Hematopoietic multipotent progenitor cell treated with erythropoietin and hydrocortisone succinate and interleukin-3 and kit ligand, for 8 days (in vitro differentiated cells): Measurements from ENCODE around the gene SLC17A7.
"Not testable (repeated sequence)": the region's sequence is repeated elsewhere in the genome, so short reads cannot be mapped to it uniquely, and the experiment has no call there.

ENCODE experiments used
- DNase-seq: peaks from one replicate; pipeline ENCODE4 v3.0.0-alpha.2; 2015

SLC17A7 gene

DNA sequence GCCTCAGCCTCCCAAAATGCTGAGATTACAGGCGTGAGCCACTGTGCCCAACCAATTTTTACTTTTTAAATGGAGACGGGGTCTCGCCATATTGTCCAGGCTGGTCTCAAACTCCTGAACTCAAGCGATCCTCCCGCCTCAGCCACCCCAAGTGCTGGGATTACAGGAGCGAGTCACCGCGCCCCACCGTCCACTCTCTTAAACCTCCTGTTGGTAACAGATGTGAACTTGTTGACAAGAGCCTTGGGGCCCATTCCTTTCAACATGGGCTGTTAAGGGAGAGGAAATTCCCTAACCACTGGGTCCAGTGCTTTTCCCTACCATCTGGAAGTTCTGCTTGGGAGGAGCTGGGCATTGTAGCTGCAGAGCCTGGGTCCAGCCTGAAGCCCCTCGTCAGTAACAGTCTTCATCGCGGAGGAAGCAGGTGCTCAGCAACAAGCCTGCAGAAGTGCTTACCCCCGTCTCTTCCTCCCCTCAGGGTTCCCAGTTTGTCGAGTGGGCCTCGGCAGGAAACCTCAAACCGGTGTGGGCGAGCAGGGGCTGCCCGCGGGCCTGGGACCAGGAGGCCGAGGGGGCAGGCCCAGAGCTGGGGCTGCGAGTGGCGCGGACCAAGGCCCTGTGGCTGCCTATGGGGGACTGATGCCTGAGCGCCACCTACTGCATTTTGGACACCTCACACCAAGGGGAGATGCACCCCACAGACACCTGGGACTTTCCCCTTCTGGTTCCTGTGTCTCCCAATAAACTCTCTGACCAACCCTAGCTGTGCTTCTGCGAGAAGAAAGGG is 28.7 kb upstream of the SLC17A7 start:
- peak; percentile 54 for DNase-seq

DNA sequence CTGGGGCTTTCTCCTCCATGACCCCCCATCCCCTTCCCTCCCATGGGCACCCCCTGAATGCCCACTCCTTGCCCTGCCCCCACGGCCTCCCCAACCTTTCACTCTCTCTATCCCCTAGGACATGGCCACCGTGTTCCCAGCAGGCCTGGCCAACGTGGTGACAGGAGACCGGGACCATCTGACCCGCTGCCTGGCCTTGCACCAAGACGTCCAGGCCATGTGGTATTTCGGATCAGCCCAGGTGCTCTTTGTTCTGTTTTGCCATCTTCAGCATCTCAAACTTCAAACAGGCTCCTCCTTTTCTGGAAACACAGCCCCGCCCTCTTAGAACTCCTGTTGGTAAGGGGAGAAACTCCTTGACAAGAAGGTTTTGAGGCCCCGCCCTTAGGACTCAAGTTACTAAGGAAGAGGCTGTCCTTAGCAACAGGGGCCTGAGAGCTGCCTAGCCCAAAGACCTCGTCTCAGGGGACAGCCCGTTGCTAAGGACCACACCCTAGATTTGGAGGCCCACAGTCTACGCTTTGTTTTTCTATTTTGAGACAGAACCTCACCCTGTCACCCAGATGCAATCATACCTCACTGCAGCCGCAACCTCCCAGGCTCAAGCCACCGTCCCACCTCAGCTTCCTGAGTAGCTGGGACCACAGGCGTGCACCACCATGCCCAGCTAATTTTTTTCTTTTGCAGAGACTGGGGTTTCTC is 27.6 kb upstream of the SLC17A7 start:
- peak; percentile 95 for DNase-seq

DNA sequence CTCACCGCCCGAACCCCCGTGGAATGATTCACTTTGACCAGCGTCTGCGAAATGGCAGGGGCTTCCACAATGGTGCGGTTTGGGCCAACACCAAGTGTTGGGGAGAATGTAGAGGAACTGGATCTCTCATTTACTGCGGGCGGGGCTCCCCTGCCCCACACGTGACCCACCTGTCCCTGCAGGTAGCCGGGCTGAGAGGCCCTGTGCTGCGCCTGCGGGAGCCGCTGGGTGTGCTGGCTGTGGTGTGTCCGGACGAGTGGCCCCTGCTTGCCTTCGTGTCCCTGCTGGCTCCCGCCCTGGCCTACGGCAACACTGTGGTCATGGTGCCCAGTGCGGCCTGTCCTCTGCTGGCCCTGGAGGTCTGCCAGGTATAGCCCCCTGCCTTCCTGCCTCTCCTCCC is 26.9 kb upstream of the SLC17A7 start:
- DNase-seq: no peak

DNA sequence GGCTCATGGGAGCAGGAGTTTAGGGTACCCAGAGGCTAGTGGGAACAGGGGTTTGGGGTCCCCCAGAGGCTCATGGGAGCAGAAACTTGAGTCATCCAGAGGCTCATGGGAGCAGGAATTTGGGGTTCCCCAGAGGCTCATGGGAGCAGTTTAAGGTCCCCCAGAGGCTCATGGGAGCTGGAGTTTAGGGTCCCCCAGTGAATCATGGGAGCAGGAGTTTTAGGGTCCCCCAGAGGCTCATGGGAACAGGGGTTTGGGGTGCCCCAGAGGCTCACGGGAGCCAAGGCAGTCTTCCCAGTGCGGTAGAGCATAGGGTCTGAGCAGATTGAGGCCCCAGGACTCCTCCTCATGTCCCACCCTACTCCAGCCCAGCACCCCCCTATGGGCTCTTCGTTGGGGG is 24.0 kb upstream of the SLC17A7 start:
- DNase-seq: no peak

DNA sequence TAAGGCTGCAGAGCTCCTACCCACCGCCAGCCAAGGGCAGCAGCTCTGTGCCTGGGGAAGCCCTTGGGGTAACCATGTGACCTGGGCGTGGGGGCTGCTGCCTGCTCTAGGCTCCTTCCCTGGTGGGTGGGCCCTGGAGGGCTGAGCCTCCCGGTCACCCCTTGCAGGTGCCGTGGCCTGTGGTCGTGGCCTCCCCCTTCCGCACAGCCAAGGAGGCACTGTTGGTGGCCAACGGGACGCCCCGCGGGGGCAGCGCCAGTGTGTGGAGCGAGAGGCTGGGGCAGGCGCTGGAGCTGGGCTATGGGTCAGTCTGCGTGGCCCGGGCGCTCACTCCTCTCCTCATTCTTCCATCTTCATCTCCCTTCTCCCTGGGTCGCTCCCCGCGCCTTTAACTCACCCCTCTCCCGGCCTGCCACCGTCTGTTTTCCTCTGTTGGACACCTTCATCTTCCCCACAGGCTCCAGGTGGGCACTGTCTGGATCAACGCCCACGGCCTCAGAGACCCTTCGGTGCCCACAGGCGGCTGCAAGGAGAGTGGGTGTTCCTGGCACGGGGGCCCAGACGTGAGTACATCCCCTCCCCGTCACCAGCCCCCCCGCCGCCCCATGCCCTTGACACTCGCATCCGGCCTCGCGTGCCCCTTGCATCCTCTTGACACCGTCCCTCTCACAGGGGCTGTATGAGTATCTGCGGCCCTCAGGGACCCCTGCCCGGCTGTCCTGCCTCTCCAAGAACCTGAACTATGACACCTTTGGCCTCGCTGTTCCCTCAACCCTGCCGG is 22.8 kb upstream of the SLC17A7 start:
- DNase-seq: no peak

DNA sequence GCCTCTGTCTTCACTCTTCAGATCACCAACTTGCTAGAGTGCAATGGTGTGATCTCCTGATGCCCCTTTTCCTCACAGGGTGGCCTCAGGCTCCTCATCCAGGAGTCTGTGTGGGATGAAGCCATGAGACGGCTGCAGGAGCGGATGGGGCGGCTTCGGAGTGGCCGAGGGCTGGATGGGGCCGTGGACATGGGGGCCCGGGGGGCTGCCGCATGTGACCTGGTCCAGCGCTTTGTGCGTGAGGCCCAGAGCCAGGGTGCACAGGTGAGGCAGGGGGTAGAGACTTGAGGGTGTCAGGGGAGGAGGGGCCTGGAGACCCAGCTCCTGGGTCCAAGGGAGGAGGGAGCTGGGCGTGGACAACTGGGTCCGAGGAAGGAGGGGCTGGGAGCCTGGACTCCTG is 21.2 kb upstream of the SLC17A7 start:
- DNase-seq: no peak

DNA sequence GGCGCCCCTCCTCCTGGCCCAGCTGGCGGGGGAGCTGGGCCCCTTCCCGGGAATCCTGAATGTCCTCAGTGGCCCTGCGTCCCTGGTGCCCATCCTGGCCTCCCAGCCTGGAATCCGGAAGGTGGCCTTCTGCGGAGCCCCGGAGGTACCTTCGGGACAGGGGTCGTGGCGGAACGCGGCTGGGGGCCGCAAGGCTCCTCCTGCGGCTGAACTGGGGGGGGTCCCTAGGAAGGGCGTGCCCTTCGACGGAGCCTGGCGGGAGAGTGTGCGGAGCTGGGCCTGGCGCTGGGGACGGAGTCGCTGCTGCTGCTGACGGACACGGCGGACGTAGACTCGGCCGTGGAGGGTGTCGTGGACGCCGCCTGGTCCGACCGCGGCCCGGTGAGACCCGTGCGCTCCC is 20.3 kb upstream of the SLC17A7 start:
- no peak for DNase-seq

DNA sequence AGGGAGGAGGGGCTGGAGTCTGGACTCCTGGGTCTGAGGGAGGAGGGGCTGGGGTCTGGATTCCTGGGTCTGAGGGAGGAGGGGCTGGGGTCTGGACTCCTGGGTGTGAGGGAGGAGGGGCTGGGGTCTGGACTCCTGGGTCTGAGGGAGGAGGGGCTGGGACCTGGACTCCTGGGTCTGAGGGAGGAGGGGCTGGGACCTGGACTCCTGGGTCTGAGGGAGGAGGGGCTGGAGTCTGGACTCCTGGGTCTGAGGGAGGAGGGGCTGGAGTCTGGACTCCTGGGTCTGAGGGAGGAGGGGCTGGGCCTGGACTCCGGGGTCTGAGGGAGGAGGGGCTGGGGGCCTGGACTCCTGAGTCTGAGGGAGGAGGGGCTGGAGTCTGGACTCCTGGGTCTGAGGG is 19.8 kb upstream of the SLC17A7 start:
- not testable (repeated sequence) for DNase-seq

DNA sequence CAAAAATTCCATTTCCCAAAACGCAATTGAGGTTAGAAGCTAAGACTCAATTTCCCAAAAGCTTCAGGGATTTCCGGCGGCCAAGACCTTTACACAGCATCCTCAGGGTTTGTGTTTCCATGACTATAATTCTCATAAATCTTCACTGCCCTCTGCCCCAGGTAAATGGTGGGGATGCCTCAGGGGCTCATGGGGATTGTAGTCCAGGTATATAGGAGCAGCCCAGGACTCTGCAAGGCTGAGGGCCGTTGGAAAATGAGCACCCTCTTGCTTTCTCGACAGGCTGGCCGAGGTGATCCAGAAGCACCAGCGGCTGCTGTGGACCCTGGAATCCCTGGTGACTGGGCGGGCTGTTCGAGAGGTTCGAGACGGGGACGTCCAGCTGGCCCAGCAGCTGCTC is 18.1 kb upstream of the SLC17A7 start:
- DNase-seq: no peak

DNA sequence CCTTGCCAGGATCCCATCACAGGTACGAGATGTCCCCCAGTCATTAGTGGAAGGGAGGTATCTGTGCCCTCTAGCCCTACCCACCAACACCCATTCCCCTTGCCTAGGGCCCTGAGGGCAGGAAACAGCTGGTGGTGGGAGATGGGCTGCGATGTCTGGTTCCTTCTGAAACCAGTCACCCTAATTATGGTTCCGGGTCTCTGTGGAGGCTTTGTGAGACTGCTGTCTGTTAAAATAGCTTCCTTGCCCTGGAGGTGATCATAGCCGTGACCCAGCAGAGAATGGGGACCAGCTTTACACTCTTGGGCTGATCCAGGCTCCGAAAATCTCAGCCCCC is 17.2 kb upstream of the SLC17A7 start:
- DNase-seq: no peak

DNA sequence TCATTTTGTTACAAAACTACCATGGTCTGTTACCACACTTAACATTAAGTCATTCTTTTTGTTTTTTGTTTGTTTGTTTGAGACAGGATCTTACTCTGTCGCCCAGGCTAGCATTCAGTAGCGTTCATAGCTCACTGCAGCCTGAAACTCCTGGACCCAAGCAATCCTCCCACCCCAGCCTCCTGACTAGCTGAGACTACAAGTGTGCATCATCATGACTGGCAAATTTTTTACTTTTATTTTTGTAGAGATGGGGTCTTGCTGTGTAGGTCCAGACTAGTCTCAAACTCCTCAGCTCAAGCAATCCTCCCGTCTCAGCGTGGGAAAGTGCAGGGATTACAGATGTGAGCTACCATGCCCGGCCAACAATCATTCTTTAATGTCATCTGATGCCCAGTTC is 15.0 kb upstream of the SLC17A7 start:
- DNase-seq: no peak

DNA sequence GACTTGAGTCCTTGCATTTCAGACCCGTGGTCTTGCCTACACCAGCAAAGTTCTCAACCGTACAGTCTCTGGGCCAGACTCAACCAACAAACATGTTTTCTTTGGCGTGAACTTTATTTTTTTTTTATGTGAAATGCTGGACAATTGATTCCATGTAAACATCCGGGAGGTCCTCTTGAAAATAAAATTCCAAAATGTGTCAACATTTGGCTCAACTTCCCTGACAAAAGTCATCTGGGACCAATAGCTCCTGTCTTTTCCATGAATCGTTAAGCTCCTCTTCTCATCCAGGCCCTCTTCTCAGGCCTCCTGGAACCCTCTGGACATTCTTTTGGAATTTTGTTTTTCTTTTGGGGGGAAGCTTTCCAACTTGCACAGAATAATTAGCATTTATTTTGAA is 14.4 kb upstream of the SLC17A7 start:
- DNase-seq: no peak

DNA sequence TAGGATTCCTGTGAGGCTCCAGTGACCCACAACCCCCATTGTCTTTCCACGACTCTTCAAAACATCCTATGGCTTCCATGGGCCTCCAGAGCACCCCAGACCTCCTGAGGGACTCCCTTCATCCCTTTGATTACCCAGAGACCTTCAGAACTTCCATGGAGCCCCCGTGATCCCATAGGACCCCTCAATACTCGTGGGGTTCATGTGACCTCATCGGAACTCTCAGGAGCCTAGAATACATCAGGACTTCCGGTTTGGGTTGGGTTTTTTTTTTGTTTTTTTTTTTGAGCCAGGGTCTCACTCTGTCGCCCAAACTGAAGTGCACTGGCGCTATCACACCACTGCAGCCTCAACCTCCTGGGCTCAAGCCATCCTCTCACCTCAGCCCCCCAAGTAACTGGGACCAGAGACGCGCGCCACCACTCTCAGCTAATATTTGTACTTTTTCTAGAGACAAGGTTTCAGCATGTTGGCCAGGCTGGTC is 12.5 kb upstream of the SLC17A7 start:
- DNase-seq: no peak

DNA sequence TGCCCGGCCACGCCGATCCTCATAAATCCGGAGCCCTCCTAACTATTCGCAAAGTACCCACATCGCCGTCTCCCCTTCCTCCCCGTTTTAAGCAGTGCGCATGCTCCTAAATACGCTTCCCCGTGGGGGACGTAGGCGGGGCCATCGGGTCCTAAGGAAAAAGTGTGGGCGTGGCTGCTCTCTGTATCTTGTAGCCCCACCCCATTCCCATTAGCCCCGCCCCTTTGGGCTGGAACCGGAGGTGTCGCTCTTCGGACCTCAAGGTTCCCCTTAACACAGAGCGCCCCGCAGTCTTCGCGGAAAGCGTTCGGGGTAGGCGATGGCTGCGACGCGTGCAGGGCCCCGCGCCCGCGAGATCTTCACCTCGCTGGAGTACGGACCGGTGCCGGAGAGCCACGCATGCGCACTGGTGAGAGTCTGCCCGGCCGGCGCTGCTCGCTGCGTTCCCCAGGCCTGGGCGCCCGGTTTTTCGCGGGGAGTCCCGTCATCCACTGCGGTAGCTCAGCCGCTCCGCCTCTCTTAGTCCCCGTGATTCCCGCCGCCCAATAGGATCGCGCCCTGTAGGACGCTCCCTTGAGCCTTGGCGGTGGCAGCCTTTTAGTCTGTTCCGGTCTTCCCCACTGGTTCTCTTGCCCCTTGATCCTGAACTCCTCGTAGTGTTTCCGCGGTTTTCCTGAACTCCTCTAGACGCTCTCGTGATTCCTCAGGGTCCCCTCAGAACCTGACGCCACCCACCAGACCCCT is 11.9 kb upstream of the SLC17A7 start, which contains the start of gene ALDH16A1:
Gene ALDH16A1 (plus strand): TSS at position 213 of the 744 bp plus-strand sequence. CDS start 107 bp downstream, at position 320.
- DNase-seq: peak; percentile 98

DNA sequence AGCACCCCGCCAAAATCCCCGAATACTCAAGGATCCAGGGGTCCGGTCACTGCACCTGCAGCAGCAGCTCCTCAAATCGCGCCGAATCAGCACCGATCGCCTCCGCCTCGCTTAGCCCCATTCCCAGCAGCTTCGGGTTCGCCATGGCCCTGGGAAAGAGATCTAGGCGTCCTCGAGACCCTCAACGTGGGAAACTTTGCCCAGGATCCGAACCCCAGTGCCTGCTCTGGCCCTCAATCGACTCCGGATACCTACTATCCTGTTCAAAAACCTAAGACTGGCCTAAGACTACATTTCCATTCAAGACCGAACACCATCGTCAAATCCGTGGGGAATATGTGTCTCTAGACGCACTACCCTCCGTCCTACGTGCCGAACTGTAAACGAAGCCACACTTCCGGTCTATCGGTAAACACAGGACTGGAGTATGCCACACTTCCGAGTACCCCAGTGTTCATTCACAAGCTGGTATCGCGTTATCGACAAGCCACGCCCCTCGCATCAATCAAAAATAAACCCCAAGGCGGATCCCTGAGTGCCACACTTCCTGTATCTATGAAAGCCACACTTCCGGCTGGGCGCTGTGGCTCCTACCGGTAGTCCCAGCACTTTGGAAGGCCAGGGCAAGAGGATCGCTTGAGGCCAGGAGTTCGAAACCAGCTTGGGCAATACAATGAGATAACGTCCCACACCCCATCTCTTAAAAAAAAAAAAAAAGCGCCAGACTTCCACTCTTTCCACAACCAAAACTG is 10.3 kb upstream of the SLC17A7 start, which contains the start of gene PIH1D1:
Gene PIH1D1 (minus strand): TSS at position 385 of the 752 bp plus-strand sequence. CDS start 240 bp downstream, at position 145.
- DNase-seq: peak; percentile 100

DNA sequence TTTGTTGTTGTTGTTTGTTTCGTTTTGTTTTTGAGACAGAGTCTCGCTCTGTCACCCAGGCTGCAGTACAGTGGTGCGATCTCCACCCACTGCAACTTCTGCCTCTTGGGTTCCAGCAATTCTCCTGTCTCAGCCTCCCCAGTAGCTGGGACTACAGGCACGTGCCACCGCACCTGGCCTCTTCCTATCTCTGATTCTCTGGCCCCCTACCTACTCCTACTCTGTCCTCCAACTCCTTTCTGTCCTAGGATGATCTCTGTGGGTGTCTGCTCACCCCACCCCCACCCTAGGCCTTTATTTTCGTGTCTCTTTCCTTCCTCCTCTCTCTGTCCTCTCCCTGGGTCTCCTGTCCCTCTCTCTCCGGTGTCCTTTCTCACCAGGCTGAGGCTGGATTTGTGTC is 9.1 kb upstream of the SLC17A7 start:
- DNase-seq: no peak

DNA sequence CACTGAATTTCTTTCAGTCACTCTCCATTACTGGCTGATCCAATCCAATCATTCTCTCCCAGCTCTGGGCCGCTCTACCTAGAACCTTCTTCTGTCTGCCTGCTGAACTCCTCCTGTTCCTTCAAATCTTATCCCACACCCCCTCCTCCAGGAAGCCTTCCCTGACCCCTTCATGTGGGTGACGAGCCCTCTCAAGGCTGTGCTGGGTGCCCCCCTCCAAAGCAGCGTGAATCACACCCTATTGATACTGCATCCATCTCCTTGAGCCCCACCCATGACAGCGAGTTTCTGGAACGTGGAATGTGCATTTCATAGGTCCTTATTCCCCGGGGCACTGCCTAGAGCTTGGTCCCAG is 7.1 kb upstream of the SLC17A7 start:
- DNase-seq: no peak

DNA sequence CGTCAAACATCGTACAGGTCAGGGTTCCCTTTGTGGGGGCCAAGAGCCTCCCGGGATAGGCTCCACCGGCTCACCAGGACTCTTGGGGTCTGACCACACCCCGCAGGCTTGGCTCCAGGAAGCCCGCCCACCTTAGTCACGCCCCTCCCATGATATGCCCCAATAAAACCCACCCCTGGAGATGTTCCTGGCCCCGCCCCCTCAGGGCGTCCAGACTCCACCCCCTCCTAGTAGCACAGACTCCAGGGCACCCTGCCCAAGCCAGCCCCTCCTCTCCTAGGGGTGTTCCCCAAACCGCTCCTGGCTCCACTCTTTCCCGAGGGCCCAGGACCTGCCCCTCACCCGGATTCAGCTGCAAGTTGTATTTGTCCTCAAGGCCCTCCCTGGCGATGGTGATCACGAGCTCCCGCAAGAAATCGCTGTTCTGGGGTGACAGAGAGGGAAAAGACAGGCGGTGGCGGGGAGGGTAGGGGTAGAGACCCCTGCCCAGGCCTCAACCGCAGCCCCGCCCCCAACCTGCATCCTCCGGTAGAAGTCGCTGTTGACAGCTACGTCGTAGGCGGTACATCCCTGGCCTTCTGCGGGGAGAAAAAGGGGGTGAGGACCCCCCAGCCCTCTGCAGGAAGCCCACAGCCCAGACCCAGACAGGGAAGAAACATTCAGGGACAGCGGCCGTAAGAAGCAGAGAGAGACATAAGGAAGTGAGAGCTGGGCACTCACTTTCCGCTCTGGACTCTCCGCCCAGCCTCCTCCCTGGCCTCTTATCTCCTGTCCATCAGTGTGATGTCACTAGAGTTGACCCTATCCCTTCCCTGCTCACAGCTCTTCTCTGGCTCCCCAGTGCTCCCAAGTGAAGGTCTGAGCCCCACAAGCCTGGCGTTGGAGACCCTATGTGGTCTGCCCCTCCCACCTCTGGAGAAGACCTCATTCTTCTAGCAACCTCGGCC is 6.4 kb upstream of the SLC17A7 start:
- DNase-seq: peak; percentile 80

DNA sequence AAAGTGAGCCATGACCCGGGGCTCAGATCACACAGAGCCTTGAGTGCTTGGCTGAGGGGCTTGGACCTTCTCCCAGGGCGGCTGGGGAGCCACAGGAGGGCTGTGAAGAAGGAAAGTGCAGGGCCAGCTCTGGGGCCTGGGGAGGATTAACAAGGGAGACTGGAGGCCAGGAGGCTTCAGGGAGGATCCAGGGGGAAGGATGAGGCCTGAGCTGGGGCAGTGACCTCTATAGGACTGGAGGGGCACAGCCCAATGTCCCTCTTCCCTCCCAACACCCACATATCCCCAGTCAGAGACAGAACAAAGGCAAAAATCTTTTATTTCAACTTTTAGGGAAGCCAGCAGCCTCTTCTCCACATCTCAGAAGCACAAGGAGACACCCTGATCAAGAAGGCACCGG is 4.7 kb upstream of the SLC17A7 start:
- no peak for DNase-seq

DNA sequence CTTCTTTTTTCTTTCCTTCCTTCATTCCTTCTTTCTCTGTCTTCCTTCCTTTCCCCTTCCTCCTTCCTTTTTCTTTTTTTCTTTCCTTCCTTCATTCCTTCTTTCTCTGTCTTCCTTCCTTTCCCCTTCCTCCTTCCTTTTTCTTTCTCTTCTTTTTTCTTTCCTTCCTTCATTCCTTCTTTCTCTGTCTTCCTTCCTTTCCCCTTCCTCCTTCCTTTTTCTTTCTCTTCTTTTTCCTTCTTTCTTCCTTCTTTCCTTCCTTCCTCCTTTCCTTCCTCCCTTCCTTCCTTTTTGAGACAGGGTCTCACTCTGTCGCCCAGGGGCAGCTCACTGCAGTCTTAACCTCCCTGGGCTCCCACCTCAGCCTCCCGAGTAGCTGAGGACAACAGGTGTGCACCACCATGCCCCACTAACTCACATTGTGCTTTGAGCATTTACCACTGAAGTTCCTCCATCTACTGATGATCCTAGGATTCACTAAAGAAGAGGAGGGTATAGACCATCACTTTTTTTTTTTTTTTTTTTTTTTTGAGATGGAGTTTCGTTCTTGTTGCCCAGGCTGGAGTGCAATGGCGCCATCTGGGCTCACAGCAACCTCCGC is 2.9 kb upstream of the SLC17A7 start:
- DNase-seq: not testable (repeated sequence)
